Sigmoid colon (tissue), 7 donors: ENCODE measurements around the gene FLII. TPM values are rescaled to one million over a fixed set of nuclear protein-coding genes. Genes with fewer than 3 reads are reported as not detected.

Experiments used
- DNase-seq: peaks from one replicate; pipeline ENCODE4 v3.0.0-alpha.2; 2019
- H3K27ac ChIP-seq, 4 donors: fragments of 200-600 bp; sonication (generic); one replicate each; pipeline ENCODE4 v1.5.1; 2016 to 2019; ENCODE audit warnings: mild to moderate bottlenecking in 1 of 4
- H3K27me3 ChIP-seq, 3 donors: fragments of 200-600 bp; sonication (generic); one replicate each; pipeline ENCODE4 v1.5.1; 2019; ENCODE audit warnings: mild to moderate bottlenecking in 1 of 3
- H3K36me3 ChIP-seq, 4 donors: fragments of 200-600 bp; sonication (generic); one replicate each; pipeline ENCODE4 v1.5.1; 2016 to 2019
- H3K4me1 ChIP-seq, 4 donors: fragments of 200-600 bp; sonication (generic); one replicate each; pipeline ENCODE4 v1.5.1; 2017 to 2019
- H3K4me3 ChIP-seq, 4 donors: fragments of 200-600 bp; sonication (generic); one replicate each; pipeline ENCODE4 v1.5.1; 2017 to 2019; ENCODE audit warnings: mild to moderate bottlenecking in 2 of 4, moderate library complexity in 1 of 4
- H3K9me3 ChIP-seq, 4 donors: fragments of 200-600 bp in 3 of 4; sonication (generic) in 3 of 4; one replicate each; pipeline versions ENCODE4 v1.5.1 to v1.6.1; 2013 to 2019
- EP300 ChIP-seq, 4 donors: sonication (generic); formaldehyde crosslinking; IDR thresholded peaks; one replicate each; pipeline ENCODE4 v1.6.1; 2017; ENCODE audit warnings: antibody characterized with exemption in 4 of 4
- POLR2A ChIP-seq, 2 donors: fragments of 450-650 bp; IDR thresholded peaks; one replicate each; pipeline ENCODE4 v1.6.1; 2016; ENCODE audit warnings: antibody characterized with exemption in 2 of 2, mild to moderate bottlenecking in 2 of 2, moderate library complexity in 2 of 2
- POLR2AphosphoS5 ChIP-seq, 4 donors: sonication (generic); formaldehyde crosslinking; IDR thresholded peaks; one replicate each; pipeline ENCODE4 v1.6.1; 2017; ENCODE audit warnings: antibody characterized with exemption in 4 of 4
- WGBS, 2 donors: extraction: QIAGEN DNeasy Blood & Tissue Kit; methylation state at CpG; one replicate each; pipeline ENCODE4 v1.1.7; 2013; 5-methylcytosine and 5-hydroxymethylcytosine counted together
- intact Hi-C: fragments of 100-400 bp; cut with DNase I; formaldehyde crosslinking; loops from one replicate; pipeline ENCODE4 v1.15.1; 2023
- polyA plus RNA-seq, 3 donors: library from polyadenylated mRNA; stranded (reverse); fragments of 200-250 nt; gene quantifications; one replicate each; pipeline ENCODE4 v1.2.3, GENCODE V29; 2013
- total RNA-seq, 4 donors: library from RNA; depleted of rRNA; stranded (reverse); fragments of >200 nt; gene quantifications; one replicate each; pipeline ENCODE4 v1.1.0, GENCODE V29; 2016
- TF ChIP-seq, protein P1 (sequence below), 4 experiments: fragments of 450-650 bp in 3 of 4; fragments of 200-600 bp in 1 of 4; IDR thresholded peaks; one replicate each; pipeline ENCODE4 v1.5.1; 2016 to 2019; ENCODE audit warnings: antibody characterized with exemption in 4 of 4, mild to moderate bottlenecking in 3 of 4, moderate library complexity in 2 of 4
- donor health status: healthy with polysubstance abuse.
- donor health status: Bipolar disorder and iron deficiency.
- donor health status: healthy.

FLII gene
- total and polyA plus RNA-seq, 7 donors = 115 to 422 (median 222) TPM

GRCh38 chr17:18205861-18206260 is 52.7 kb downstream of the FLII start:
- peaks cover 5 to 89% (median 38%) of the 10 kb centered on the region in 4 donors for H3K36me3 ChIP-seq
- intact Hi-C loops = no loop called here

GRCh38 chr17:18203308-18203707 is 55.2 kb downstream of the FLII start:
- H3K4me3 ChIP-seq = no peak overlapping the region
- peaks cover 5 to 78% (median 26%) of the 10 kb centered on the region in 4 donors for H3K36me3 ChIP-seq
- DNase-seq = no peak
- peaks cover 0 to 43% (median 29%) of the 10 kb centered on the region in 4 donors for H3K4me1 ChIP-seq
- no peak for TF ChIP-seq POLR2A (IDR thresholded peaks at IDR 0.05)
- H3K27me3 ChIP-seq = no peaks in the 10 kb centered on the region
- intact Hi-C loops = no loop called here
- H3K9me3 ChIP-seq = no peaks in the 10 kb centered on the region
- H3K27ac ChIP-seq = no peak overlapping the region
- WGBS, 2 donors = 79 to 81% methylated on average over 7 of the region's 7 CpGs

More at GRCh38 chr17:18205861-18206260, 52.7 kb downstream of the FLII start:
- H3K27ac ChIP-seq = no peak overlapping the region
- no peak for DNase-seq
- H3K27me3 ChIP-seq = no peaks in the 10 kb centered on the region
- H3K4me3 ChIP-seq = no peak overlapping the region
- peaks cover 0 to 18% (median 13%) of the 10 kb centered on the region in 4 donors for H3K4me1 ChIP-seq
- 93 to 97% methylated on average over 2 of the region's 2 CpGs for WGBS, 2 donors
- no peaks in the 10 kb centered on the region for H3K9me3 ChIP-seq
- TF ChIP-seq, protein P1, sequence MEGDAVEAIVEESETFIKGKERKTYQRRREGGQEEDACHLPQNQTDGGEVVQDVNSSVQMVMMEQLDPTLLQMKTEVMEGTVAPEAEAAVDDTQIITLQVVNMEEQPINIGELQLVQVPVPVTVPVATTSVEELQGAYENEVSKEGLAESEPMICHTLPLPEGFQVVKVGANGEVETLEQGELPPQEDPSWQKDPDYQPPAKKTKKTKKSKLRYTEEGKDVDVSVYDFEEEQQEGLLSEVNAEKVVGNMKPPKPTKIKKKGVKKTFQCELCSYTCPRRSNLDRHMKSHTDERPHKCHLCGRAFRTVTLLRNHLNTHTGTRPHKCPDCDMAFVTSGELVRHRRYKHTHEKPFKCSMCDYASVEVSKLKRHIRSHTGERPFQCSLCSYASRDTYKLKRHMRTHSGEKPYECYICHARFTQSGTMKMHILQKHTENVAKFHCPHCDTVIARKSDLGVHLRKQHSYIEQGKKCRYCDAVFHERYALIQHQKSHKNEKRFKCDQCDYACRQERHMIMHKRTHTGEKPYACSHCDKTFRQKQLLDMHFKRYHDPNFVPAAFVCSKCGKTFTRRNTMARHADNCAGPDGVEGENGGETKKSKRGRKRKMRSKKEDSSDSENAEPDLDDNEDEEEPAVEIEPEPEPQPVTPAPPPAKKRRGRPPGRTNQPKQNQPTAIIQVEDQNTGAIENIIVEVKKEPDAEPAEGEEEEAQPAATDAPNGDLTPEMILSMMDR (IDR thresholded peaks at IDR 0.05) = no peak
- no peak for TF ChIP-seq POLR2AphosphoS5 (IDR thresholded peaks at IDR 0.05)
- TF ChIP-seq EP300 (IDR thresholded peaks at IDR 0.05) = no peak
- TF ChIP-seq POLR2A (IDR thresholded peaks at IDR 0.05) = no peak

- H3K9me3 ChIP-seq = no peaks in the 10 kb centered on the region
- H3K4me3 ChIP-seq = no peak overlapping the region
- no peak overlapping the region for H3K27ac ChIP-seq
- TF ChIP-seq, protein P1 (IDR thresholded peaks at IDR 0.05) = no peak
- no peak for TF ChIP-seq EP300 (IDR thresholded peaks at IDR 0.05)
- no peak for DNase-seq
- WGBS, 2 donors = 89 to 91% methylated on average over 4 of the region's 4 CpGs
- H3K27me3 ChIP-seq = no peaks in the 10 kb centered on the region
- H3K4me1 ChIP-seq = peaks cover 0 to 53% (median 42%) of the 10 kb centered on the region in 4 donors
- peaks cover 13 to 78% (median 17%) of the 10 kb centered on the region in 4 donors for H3K36me3 ChIP-seq
- intact Hi-C loops = no loop called here
Measured at GRCh38 chr17:18201108-18201507, 57.4 kb downstream of the FLII start.

DNA sequence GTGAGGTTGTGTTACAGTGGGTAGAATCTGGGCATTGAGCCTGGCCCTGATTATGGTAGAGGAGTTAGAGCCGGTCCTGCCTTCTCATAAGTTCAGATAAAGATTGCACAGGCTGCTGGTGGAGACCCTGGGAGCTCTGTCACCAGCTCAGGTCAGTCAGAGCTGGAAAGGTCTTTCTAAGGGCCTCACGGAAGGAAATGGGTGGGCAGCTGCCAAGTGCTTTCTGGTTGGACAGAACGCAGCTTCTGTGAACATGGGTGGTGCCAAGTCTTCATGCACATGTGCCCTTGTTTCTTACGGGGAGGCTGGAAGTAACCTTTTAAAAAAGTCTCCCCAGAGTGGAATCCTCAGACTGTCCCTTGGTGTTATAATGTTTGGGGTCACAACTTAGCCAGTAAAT is 60.0 kb downstream of the FLII start:
- Histone ChIP-seq H3K27me3 (no peaks in the 10 kb centered on the region), H3K4me1 (peaks cover 0 to 48% (median 35%) of the 10 kb centered on the region in 4 donors), H3K9me3 (no peaks in the 10 kb centered on the region), H3K27ac (no peak overlapping the region), H3K4me3 (no peak overlapping the region), H3K36me3 (peaks cover 13 to 75% (median 18%) of the 10 kb centered on the region in 4 donors)
- intact Hi-C loops = no loop called here
- WGBS, 2 donors = 76 to 83% methylated on average over 4 of the region's 4 CpGs
- TF ChIP-seq POLR2AphosphoS5 (IDR thresholded peaks at IDR 0.05) (no peak), EP300 (IDR thresholded peaks at IDR 0.05) (no peak), POLR2A (IDR thresholded peaks at IDR 0.05) (no peak)
- TF ChIP-seq, protein P1 (IDR thresholded peaks at IDR 0.05) = no peak
- no peak for DNase-seq

- peaks cover 13 to 66% (median 18%) of the 10 kb centered on the region in 4 donors for H3K36me3 ChIP-seq
Measured at GRCh38 chr17:18197535-18198194, 60.9 kb downstream of the FLII start.

More at GRCh38 chr17:18197535-18198194, 60.9 kb downstream of the FLII start:
- H3K9me3 ChIP-seq = no peaks in the 10 kb centered on the region
- H3K4me3 ChIP-seq = no peak overlapping the region
- whole genome bisulfite sequencing, 2 donors = 83 to 91% methylated on average over 3 of the region's 3 CpGs
- intact Hi-C loops = no loop called here
- H3K4me1 ChIP-seq = peaks cover 0 to 49% (median 38%) of the 10 kb centered on the region in 4 donors
- DNase-seq = no peak
- TF ChIP-seq, protein P1 (IDR thresholded peaks at IDR 0.05) = no peak
- no peak for TF ChIP-seq EP300 (IDR thresholded peaks at IDR 0.05)
- no peak for TF ChIP-seq POLR2AphosphoS5 (IDR thresholded peaks at IDR 0.05)
- no peak for TF ChIP-seq POLR2A (IDR thresholded peaks at IDR 0.05)
- H3K27me3 ChIP-seq = no peaks in the 10 kb centered on the region
- H3K27ac ChIP-seq = no peak overlapping the region
